ENCODE results near the gene KCNMA1.

Gene KCNMA1

DNA sequence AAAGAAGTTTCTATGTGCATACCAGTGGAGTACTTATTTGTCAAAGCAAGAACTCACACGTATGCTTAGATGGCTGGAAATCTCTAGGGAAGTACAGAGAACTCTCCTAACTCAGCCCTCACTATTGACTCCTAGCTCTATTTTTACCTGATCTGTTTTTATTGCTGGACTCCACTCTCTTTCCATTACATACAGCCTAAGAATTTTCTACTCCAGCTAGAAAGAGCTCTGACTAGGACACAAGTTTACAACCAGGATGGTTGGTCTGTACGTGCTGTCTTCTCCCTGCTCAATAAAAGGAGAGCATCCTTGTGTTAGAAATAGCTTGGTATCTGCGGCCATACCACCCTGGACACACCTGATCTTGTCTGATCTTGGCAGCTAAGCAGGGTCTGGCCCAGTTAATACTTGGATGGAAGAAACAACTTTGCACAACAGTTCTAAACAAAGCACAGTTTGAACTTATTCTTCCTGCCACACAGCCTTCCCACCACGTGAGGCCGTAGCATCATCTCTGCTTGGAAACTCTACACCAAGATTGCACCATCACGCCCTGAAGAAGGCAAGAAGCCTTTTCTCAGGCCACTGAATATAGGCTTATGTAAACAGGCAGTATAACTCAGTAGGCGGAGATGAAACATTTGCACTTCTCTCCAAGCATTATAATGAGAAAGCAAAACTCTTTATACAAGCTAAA, 50.7 kb downstream of the KCNMA1 start:
- TF ChIP-seq, protein P1, sequence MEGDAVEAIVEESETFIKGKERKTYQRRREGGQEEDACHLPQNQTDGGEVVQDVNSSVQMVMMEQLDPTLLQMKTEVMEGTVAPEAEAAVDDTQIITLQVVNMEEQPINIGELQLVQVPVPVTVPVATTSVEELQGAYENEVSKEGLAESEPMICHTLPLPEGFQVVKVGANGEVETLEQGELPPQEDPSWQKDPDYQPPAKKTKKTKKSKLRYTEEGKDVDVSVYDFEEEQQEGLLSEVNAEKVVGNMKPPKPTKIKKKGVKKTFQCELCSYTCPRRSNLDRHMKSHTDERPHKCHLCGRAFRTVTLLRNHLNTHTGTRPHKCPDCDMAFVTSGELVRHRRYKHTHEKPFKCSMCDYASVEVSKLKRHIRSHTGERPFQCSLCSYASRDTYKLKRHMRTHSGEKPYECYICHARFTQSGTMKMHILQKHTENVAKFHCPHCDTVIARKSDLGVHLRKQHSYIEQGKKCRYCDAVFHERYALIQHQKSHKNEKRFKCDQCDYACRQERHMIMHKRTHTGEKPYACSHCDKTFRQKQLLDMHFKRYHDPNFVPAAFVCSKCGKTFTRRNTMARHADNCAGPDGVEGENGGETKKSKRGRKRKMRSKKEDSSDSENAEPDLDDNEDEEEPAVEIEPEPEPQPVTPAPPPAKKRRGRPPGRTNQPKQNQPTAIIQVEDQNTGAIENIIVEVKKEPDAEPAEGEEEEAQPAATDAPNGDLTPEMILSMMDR (IDR thresholded peaks at IDR 0.05; ENCODE audit: control insufficient read depth, extremely low read depth, insufficient read depth), result no peak
- peak; percentile 18 for DNase-seq (ENCODE audit: low read depth)

DNA sequence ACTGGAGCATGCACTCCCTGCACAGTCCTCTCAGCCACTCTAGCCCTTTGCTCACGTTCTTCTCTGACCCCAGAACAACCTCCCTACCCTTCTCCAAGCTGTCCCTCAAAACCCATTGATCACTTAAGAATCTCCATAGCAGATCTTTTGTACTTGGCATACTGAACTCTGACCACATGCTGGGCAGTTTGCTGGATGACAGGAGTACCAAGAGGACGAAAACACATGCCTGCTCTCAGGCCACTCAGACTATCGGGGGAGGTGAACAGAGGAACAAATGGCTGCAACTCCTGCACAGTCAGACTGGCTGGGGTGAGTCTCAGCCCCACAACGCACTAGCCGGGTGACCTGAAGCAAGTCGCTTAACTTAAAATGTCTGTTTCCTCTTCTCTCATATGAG, 52.7 kb downstream of the KCNMA1 start:
- TF ChIP-seq, protein P1 (IDR thresholded peaks at IDR 0.05; ENCODE audit: control insufficient read depth, extremely low read depth, insufficient read depth), result no peak
- H3K4me3 ChIP-seq (ENCODE audit: low read depth, low read length), result no peak overlapping the region
- DNase-seq (ENCODE audit: low read depth), result no peak

More for the DNA sequence above, 50.7 kb downstream of the KCNMA1 start:
- no peak overlapping the region for H3K4me3 ChIP-seq (ENCODE audit: low read depth, low read length)

DNA sequence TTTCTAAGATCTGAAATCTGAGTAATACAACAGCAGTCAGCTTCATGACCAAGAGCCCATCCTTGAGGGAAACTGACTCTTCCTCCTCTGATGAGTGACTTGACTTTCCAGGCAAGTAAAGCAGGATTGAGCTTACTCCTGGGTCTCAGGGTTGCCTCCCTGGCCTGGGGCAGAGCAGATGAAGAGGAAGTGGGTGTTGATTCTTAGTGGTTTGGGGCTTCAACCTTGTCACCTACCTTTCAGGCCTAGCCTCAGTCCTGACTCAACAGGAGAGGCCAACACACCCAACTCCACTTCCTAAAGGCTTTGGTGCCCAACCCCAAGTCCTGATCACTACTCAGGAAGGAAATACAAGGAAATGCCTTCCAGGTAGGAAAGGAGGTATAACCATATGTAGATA, 54.1 kb downstream of the KCNMA1 start:
- no peak for DNase-seq (ENCODE audit: low read depth)
- no peak overlapping the region for H3K4me3 ChIP-seq (ENCODE audit: low read depth, low read length)
- TF ChIP-seq, protein P1 (IDR thresholded peaks at IDR 0.05; ENCODE audit: control insufficient read depth, extremely low read depth, insufficient read depth), result no peak

DNA sequence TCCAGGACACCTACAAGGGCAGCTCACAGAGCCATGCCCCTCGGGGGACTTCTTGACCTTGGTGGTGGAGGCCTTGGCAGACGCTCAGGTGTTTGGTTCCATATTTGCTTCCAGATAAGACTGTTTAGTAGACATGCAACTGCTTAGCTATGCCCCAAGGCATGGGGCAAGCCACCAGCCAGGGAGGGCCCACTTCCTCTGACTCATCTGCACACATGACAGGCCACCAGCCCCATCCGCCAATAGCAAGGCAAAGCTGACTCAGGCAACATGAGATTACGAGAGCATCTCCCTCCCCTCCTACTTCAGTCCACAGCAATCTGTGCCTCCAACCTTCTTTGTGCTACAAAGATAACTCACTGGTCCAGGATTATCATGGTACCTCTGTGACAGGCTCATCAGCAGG, 54.9 kb downstream of the KCNMA1 start:
- TF ChIP-seq, protein P1 (IDR thresholded peaks at IDR 0.05; ENCODE audit: control insufficient read depth, extremely low read depth, insufficient read depth), result no peak
- H3K4me3 ChIP-seq (ENCODE audit: low read depth, low read length), result no peak overlapping the region
- no peak for DNase-seq (ENCODE audit: low read depth)

DNA sequence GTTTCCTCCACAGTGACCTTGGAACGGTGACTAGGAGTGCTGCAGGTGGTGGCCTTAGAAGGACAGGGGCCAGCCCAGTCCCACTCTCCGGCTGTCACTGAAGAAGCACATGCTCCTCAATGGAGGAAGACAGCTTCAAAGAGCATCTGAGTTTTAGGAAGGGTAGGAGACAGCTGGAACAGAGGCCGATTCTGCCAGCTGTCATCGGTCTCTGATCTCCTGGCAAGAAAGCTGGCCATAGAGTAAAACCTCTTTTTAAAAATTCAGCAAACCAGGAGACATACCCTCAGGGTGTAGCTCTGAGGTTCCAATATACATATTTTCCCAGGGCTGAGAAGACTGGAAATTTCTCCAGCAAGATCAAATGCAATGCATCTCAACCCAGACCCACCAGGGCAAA, 55.9 kb downstream of the KCNMA1 start:
- TF ChIP-seq, protein P1 (IDR thresholded peaks at IDR 0.05; ENCODE audit: control insufficient read depth, extremely low read depth, insufficient read depth), result no peak
- no peak overlapping the region for H3K4me3 ChIP-seq (ENCODE audit: low read depth, low read length)
- DNase-seq (ENCODE audit: low read depth), result no peak

DNA sequence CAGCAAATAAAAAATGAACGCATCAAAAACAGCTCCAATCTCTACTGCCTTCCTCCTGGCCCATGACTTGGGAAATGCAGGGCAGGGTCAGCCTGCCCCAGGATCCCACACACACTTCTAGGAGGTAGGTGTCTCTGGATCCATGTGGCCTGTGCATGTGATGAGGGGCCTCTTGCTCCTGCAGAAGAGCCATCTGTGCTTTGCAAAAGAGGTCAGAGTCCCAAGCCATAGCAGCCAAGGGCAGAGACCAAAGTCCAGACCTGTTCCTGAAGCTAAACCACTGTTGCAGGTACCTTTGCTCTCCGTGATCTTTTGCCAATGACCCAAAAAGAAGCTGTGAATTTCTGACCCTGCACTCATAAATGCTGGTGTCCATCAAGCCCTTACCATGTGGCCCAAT, 57.1 kb downstream of the KCNMA1 start:
- H3K4me3 ChIP-seq (ENCODE audit: low read depth, low read length), result no peak overlapping the region
- TF ChIP-seq, protein P1 (IDR thresholded peaks at IDR 0.05; ENCODE audit: control insufficient read depth, extremely low read depth, insufficient read depth), result no peak
- DNase-seq (ENCODE audit: low read depth), result no peak

All from LNCaP clone FGC (cell line).